GM21723 (cell line): ENCODE measurements around the gene ISYNA1.

Experiments used
- ATAC-seq: cut with Tn5 transposase; IDR thresholded peaks from one replicate; pipeline ENCODE4 v1.9.1; 2021; ENCODE audit warnings: mild to moderate bottlenecking, moderate library complexity; ENCODE audit not compliant: unreplicated experiment

ISYNA1 gene

DNA sequence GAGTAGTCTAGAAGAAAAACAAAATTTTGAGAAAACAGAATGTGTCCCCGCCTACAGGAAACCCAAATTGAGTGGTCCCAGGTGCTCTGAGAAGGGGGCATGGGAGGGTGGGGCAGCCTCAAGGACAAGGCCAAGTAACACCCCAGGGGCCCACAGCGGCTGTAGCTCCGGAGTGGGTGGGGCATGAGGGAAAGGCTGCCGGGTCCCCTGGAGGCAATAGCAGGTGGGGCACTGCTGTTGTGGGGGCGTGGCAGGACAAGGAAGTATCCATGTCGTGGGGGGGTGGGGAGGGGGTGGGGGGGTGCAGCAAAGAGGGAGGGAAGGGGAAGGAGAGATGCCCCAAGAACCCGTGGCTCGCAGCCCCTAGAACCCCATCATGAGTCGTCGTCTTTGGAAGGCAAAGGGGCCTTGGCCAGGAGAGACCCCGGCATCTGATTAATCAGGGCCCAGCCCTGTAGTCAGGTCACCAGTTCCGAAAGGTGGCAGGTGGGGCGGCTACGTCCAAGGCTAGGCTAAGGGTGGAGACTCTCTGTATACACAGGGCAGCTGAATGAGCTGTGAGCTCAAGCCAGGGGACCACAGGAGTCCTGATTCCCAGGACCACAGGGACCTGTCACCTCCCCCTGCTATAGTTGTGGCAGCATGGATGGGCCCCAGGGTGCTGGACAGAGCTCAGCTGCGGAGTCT, 7.5 kb upstream of the ISYNA1 start:
- ATAC-seq = no peak

DNA sequence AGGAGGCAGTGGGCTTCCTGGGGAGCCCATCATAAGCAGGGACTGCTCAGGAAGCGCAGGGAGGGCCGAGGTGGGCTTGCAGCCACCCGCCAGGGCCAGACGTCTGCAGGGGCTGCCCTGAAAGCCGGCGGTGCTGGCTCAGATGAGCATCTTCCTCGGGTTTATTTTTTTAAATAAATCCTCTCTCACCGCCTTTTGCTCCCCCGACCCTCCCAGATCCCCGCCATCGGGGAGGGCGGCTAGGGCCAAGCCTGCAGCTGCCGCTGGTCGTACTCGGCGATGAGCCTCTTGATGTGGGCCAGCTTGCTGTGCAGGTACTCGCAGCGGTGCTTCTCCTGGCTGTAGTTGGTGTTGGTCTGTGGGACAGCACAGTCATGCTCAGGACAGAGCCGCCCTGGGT, 6.6 kb upstream of the ISYNA1 start:
- ATAC-seq = no peak

DNA sequence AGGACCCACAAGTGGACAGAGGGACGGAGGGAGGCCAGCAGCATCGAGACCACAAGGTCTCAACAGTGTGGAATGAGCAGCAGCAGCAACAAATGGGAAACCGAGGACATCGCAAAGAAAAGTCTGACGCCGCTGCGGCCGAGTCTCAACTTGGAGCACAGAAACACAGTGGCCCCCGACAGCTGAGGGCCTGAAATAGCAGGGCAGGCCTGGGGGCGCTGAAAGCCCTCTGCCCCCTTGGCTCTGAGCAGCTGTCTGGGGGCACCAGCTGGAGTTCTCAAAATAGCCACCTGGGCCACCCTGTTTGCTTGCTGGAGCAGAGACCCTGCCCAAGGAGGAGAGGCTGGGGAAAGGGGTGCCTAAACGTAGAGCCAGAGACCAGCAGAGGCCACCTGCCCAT, 5.9 kb upstream of the ISYNA1 start:
- no peak for ATAC-seq

DNA sequence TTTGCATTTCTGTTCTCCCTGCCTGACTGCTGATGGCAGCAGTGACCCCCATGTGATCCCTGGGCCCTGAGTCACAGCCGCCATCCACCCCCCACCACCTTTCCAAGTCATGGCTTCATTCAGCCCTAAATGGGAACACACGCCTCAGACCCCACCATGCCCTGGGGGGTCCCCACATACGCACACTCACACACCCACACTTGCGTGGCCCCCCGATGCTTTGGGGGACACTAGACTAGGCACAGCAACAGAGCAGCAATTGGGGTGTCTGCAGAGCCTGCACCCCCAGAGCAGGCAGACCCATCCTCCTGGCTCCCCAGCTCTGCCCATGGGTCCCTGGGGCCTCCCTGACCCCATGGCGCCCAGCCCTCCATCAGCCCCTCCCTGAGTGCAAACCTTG, 5.5 kb upstream of the ISYNA1 start:
- ATAC-seq = no peak

DNA sequence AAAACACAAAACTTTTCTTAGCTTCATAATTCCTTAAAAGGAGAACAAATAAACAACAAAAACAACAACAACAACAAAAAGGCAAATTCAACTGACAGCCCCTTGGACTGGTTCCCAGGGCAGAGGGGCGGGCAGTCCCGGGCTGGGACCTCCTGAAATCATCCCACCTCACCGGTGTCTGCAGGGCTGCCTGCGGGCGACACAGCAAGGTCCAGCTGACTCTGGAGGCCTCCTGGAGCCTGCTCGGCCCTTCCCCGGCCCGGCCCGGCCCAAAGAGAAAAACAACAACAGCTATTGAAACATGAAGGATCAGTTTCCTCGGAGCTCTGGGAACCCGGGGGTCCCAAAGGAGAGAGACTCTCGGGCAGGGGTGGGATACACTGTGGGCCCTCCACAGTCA, 5.0 kb upstream of the ISYNA1 start:
- no peak for ATAC-seq

DNA sequence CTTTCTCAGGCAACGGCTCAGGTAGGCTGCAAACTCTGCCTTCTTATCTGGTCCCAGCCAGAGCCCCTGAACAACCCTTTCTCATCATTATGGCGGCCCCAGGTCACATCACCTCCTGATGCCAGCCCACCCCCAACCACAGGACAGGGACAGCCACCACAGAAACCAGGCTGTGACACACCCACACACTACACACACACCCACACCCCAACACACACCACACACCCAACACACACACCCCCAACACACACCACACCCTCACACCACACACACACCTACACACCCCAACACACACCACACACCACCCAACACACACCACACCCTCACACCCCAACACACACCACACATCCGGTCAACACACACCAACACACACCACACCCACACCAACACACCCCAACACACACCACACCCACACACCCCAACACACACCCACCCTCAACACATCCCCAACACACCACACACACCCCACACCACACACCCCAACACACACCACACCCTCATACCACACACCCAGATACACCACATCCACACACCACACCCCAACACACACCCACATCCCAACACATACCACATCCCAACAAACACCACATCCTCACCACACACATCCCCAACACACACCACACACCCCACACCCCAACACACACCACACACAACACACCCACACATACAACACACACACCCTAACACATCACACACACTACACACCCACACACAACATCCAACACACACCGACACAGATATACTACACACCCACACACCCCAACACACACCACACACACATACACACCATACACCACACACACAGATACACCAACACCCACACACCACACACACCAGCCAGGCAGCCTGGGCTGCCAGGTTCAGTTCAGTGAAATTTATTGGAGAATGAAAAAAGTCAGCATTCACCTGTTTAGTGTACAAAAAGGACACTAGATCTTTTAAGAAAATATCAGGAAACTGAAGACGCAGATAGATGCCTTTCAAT, 4.2 kb upstream of the ISYNA1 start:
- ATAC-seq = no peak

DNA sequence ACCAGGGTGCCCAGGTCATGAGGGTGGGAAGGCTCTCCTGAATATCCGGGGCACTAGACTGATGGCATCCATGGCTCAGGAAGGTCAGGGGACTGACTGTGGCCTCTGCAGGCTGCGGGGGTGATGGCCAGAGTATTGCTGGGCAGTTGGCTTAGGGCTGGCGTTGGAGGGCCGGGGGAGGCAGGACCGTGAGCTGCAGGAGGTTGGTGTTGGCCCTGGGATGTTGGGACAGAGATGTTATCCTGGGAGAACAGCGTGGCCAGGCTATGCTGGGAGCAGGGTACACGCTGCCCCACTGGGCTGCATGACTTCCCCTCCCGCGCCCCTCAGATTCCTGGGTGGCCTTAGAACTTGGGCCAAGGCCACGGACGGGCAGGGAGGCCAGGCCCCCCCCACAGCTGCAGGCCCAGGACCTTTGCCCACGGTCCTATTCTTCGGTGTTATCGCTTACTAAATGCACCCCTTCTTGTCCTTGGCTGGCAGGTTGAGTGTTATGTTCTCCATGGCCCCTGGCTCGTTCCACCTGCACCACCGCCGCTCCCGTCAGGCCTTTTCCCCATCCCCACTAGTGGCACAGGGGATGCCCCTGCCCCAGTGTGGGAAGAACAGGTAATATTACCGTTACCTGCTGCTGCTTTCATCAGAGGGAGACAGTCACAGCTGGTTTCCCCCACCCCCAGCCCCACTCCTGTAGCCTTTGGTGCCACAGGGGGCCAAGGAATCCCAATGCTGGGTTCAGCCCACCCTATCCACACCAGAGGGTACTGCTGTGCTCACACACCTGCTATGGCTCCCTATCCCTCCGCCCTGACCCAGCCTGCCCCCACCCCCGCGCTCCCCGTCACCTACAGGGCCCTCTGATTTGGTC, 3.2 kb upstream of the ISYNA1 start:
- no peak for ATAC-seq

DNA sequence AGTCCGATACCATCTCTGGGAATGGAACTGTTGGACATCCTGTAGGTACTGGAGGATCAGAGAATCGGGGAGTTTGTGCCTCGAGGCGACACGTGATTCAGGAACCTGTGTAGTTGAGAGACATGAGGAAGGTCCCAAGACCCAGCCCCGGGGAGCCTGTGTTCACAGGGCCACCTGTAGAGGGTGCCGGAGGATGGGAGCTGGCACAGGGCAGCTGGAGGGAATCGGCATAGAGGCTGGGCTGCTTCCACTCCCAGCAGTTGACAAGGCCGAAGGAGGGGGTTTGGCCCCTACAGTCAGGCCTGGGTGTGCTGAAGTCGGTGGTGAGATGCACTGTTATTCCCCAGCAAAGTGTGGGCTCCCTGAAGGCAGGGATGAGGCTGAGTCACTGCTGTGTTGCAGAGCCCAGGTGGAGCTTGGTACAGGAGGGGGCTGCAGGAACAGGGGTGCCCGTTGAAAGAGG, 2.5 kb upstream of the ISYNA1 start:
- no peak for ATAC-seq

DNA sequence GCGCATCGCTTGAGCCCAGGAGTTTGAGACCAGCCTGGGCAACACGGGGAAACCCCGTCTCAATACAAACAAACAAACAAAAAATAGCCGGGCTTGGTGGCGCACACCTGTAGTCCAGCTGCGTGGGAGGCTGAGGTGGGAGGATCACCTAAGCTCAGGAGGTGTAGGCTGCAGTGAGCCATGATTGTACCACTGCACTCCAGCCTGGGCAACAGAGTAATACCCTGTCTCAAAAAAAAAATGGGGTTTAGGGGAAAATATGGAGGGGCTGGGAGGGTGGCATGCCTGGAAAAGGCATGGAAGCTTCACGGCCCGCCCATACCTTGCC, 1.9 kb upstream of the ISYNA1 start:
- no peak for ATAC-seq

DNA sequence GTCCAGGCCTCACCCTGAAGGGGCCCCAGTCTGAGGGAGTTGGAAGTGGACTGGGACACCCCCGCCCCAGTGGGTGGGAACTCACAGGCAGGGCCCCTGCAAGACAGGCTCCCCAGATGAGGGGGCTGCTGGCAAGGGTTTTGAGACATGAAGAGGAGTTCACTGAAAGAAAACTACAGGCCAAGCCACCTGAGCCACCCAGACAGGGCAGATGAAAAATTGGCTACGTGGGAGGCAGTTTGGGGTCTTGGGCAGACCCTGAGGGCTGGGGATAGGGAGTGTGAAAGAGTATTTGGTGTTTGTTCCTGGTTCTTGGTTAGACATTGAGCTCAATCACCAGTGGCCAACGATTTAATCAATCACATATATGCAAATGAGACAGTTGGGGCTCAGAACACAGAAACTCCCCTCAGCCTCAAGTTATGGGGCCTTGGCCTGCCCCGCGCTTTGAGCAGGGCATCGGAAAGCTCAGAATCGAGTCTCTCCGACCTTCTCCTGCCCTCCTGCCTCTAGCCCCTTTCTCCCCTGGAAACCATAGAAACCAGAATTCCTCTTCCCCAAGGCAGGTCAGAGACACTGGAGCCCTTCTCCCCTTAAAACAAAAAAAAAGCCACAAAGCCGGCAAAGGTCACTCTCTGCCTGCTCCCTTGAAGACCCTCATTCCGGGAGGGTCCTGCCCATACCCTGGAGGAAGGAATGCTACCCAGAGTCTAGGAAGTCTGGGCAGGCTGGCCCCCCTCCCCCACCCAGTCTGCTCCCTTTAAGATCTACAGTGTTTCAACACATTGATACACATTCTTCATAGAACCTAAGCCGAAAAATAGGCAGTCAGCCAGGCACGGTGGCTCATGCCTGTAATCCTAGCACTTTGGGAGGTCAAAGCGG, 1.3 kb upstream of the ISYNA1 start:
- no peak for ATAC-seq

DNA sequence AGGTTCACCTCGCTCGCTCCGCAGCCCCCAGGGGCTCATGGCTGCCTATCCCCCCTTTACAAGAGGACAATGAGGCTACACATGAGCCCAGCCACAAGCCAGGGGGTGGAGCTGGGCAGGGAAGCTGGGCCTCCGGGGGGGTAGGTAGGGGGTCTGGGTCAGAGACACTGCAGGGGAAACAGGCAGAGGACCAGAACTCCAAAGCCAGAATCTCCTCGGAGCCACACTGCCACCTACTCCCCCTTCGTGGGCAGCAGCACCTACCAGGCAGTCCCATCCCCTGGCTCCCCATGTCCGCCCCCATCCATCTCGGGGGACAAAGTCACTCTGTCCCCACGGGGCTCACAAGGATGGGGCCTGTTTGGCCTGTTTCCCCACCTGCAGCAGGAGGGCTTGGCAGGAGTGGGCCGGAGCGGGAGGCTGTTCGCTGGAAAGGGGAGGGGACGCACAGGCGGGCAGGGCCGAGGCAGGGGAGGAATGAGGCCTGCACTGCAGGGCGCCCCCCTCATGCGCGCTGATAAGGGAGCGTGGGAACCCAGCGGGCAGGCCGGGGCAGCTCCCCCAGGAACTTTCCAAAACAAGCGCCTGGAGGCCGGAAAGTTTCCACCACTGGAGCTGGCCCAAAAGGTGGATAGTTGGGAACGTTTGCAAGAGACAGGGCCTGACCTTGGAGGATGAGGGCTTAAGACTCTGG, 545 bp upstream of the ISYNA1 start:
- no peak for ATAC-seq

DNA sequence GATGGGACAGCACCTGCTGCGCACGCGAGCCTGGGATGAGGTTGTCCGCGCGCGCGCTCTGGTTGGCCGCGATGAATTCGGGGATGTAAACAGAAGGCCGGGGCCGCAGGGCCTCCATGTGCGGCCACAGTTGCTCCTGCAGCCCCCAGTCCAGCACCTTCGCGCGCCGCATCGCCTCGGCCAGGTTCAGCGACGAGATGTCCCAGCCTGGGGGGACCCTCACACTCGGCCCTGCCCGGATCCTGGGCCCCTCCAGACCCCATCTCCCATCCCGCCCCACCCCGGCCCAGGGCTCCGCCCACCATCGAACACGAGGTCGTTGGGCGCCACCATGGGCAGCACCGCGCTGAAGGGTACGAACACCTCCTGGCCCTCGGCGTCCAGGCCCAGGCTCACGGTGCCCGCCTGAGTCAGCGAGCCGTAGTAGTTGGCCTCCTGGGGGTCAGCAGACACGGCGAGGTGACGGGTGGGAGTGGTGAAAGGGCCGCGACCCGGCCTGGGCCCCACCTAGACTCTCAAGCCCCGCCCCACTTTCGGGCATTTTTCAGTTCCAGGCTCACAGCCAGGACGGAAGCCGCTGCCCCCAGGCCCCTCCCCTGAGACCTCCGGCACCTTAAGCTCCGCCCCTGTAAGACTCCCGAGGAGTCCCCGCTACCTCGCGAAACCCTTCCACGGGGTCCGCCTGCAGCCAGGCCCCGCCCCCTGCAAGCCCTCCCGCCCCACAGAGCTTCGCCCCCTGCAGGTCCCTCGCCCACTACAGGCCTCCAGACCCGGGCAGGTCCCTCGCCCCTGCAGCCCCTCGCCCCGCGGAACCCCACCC, 1.1 kb downstream of the ISYNA1 start:
- ATAC-seq = peak; percentile 36

DNA sequence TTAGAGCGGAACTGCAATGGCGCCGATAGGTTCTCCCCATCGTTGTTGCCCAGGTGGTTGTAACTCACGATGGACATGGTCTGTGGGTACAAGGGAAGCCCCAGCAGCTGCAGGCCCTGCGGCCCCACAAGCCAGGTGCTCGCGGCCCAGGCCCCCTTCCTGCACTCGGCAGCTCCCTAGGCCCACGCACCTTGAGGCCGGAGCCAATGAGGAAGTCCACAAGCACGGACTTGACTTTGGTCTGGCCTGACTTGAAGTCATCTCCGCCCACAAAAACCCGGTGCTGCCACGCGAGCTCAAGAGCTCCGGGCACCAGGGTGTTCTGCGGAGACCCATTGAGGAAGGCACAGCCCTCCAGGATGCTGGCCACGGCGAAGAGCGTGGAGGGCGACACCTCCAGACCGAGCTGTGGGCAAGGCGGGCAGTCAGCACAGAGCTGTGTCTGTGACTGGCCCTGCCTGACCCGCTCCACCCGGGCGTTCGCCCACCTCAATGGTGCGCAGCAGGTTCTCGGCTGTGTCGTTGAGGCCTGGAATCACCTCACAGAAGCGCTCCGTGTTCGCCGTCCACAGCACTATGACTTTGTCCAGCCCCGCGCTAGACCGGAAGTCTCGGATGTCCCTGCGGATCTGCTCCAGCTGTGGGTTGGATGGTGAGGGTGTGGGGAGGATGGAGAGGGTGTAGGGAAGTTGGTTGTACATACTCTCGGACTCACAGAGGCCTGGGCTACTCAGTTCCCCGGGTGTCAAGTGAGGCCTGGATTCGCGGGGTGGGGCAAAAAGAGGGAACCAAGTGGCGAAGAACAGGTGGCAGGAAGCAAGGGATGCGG, 1.9 kb downstream of the ISYNA1 start:
- no peak for ATAC-seq

DNA sequence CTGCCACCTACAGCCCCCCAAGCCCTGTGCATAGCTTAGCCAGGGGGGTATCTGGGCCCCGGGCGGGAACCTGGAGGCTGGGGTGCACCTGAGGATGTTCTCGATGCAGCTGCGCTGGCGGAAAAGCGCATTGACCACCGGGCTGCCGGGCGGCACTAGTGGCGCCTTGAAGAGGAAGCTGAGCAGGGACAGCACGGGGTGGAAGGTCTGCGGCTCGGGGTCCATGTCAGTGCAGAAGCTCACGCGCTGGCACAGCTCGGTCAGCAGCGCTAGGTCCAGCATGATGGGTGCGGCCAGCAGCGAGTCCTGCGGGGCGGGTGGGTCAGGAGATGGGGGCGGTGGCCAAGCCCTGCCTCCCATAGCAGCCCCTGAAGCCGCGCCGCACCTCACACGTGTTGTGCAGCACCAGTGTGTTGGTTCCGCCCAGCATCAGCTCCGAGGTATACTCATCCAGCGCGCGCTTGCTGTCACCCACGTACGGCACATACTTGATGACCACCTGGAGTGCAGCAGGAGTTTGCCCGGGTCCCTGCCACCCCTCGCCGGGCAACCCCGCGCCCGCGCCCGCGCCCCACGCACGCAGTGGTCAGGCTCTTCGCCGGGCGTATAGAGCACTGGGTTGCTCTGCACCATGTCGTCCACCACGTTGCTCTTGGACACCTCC, 2.6 kb downstream of the ISYNA1 start:
- no peak for ATAC-seq

DNA sequence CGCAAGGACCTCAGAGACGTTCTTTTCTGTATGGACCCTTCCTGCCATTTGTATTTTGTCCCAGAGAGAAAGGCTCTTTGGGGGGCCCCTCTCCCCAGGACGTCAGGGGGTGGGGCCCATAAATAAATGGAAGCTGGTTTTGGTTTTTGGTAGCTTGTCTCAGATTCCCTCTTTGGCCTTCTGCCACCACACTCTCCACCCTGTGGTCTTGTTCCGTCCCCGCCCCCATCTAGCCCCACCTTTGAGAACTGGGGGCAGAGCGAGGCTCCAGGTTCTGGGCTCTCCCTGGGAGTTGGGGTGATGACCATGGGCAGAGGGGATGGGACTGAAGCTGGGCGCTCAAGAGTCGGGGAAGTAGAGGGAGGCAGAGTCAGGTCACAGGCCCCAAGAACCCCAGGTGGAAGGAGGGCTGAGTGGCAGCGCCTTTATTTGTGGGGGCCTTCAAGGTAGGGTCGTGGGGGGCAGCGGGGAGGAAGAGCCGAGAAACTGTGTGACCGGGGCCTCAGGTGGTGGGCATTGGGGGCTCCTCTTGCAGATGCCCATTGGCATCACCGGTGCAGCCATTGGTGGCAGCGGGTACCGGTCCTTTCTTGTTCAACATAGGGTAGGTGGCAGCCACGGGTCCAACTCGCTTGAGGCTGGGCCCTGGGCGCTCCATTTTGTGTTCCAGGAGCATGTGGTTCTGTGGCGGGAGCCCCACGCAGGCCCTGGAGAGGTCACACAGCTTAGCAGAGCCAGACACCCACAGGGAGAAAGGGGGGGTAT, 3.3 kb downstream of the ISYNA1 start:
- no peak for ATAC-seq

DNA sequence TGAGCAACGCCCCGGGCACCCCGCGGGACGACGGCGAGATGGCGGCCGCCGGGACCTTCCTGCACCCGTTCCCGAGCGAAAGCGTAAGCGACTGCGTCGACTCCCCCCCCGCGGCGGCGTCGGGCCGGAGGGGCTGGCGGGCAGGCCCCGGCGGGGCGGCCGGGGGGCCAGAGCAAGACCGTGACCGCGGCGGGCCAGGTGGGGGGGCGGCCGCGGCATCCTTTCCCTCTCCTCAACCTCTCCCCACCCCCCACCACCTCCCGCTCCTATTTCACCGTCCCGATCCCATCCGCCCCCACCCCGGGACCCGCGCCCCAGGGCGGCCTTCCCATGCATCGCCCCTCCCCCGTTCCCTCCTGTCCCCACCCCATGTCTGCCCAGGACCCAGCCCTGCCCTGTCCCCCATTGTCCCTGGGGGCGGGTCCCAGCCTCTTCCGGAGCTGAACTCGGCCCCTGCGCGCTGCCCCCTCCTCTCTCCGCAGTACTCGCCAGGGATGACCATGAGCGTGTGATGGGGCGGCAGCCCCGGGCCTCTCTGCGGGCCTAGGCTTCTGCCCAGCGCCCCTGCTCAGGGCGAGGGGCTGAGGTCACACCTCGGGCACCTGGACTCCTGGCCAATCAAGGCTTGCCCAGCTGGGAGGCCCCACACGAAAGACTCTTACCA, 4.1 kb downstream of the ISYNA1 start:
- ATAC-seq = no peak
